HG02610 (cell line): ENCODE data around the gene CIDEA.
A peak's percentile ranks its signal among the peaks of the same experiment; 100 is the strongest.

Experiments
- ATAC-seq: cut with Tn5 transposase; IDR thresholded peaks from one replicate; pipeline ENCODE4 v1.9.1; 2021; ENCODE audit warnings: mild to moderate bottlenecking, moderate library complexity; ENCODE audit not compliant: unreplicated experiment

The CIDEA gene

DNA sequence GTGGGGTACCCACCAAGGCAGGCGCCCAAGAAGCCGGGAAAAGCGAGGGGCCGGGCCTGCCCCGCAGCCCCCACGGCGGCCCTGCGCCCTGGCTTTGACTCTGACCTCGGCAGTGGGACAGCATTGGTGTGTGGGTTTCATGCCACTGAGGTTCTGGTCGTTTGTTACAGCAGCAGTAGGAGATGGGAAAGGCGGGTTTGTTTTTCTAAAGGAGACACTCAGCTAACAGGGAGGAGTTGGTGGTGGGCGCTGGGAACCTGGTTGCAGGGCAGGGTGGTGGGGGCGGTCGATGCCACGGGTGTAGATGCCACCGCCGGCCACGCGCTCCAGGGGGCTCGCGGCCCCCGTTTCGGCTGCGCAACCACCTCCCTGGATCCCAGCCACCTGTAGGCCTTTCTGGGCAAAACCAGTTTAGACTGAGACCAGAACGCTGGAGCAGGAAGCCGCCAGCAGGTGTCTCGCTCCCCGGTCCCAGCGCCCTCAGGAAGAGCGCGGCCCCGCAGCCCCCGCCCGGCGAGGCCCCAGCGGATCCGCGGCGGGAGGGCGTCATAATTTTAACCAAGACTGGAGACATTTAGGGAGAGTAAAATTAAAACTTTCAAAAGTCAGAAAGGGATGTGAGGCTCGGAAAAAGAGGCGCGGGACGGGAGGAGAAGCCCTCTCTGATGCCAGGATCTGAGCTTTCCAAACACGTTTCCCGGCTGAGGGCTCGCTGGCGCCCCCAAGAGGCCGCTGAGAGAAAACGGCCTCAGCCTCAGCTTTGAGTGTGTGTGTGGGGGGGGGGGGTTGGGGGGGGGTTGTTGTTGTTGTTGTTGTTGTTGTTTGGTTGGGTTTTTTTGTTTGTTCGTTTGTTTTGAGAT lies 17.4 kb downstream of the CIDEA start:
- ATAC-seq, result peak; percentile 80

GRCh38 chr18:12274793-12275192 lies 20.6 kb downstream of the CIDEA start:
- no peak for ATAC-seq

DNA sequence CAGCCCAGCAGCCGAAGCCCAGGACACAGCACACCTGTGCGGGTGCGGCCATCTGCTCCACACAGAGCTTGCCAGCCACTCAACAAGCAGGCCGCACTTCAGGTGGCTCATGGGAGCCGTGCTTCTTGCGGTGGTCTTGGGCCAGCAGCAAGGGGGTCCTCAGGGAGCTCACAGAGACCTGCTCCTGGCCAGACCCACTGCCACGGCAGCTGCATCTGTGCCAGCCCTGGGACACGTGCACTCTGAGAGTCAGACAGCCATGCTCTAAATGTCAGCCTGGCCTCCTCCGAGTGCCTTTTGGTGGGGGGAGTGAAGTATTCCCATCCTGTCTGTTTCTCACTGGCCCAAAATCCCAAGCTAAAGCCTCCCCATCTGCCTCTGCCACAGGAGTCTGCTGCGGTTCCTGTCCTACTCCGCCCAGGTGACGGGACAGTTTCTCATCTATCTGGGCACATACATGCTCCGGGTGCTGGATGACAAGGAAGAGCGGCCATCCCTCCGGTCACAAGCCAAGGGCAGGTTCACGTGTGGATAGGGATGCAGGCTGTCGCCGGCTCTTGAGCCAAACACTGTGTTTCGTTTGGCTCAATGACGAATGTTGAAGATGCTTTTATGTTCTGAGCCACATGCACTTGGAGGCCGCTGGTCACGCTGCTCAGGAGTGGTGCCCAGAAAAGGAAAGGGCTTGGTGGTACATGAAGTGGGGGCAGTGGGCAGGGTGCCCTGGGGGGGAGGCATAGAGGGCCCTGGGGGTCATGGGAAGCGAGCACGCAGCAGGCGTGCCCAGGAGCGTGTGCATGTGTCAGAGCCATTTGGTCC lies 22.8 kb downstream of the CIDEA start:
- ATAC-seq, result no peak

- no peak for ATAC-seq
Observed at GRCh38 chr18:12278215-12278671, 24.1 kb downstream of the CIDEA start.

- ATAC-seq, result no peak
Observed at GRCh38 chr18:12278741-12279682, 24.9 kb downstream of the CIDEA start.

DNA sequence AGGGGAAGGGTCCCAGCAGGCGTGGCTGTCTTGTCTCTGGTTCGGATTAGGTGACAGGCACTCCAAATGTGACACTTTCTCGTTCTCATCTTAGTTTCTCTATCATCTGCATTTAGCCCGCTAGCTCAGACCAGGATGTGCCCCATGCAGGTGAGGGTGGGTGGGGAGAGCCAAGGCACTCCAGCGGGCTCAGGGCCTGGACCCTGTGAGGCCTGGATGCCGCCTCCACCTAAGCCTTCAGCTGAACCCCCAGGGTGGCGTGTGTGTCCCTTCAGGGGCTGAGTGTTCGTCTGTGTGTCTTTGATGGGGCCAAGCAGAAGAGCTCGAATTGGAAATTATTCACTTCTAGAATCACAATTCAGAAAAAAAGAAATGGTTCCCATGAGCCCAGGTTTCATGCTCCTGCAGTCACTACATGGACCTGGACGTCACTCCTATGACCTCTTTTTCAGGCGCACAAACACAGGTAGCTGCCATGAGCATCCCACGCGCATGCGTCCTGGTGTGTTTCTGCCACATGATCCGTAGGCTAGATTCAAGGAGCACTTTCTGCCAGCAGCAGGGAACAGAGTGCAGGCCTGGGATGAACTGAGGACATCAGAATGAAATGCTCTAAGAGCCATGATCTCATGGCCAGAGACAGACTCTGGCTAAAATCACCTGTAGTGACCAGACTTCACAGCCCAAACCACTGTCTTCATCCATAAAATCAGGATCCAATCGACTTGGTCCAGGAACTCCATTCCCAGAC lies 25.8 kb downstream of the CIDEA start:
- no peak for ATAC-seq

DNA sequence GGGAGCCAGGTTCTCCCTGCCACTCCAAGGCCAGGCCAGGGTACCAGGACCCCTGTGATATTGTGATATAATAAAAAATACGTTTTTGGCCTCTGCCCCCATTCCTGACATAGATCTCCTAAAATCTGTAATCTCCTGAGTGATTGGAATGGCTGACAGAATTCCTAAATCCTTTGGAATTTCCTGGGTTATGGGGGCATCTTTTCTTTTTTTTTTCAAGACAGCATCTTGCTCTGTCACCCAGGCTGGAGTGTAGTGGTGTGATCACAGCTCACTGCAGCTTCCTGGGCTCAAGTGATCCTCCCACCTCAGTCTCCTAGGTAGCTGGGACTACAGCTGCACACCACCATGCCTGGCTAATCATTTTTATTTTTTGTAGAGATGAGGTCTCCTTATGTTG lies 27.7 kb downstream of the CIDEA start:
- ATAC-seq, result no peak

GRCh38 chr18:12282442-12283039 lies 28.4 kb downstream of the CIDEA start:
- ATAC-seq, result no peak

DNA sequence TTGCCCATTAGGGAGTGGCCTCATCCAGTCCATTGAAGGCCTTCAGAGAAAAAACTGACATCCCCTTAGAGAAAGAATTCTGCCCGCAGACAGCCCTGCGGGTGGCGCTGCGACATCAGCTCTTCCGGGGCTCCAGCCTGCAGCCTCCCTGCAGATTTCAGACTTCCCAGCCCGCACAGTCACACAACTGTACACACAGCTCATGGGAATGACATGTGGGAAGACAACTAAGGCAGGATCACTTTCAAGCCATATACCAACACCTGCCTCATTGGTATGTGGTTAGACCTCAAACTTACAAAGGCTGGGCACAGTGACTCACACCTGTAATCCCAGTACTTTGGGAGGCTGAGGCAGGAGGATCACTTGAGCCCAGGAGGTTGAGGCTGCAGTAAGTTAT lies 29.1 kb downstream of the CIDEA start:
- ATAC-seq, result no peak

DNA sequence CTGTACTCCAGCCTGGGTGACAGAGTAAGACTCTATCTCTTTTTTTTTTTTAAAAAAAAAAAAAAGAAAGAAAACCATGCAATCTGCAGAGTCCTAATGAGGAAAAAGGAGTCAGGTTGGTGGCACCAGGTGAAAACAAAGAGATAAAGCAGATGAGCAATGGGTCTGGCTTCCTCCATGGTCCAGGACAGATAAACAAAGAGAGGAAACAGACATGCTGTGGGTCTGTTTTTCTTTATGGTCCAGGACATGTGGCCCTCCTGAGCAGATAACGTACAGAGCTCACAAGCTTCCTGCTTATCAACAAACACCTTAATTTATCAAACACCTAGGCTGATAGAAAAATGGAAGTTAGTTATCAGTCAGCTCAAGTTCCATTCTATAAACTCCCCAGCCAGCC lies 29.5 kb downstream of the CIDEA start:
- no peak for ATAC-seq

GRCh38 chr18:12287131-12287681 lies 33.0 kb downstream of the CIDEA start:
- no peak for ATAC-seq

DNA sequence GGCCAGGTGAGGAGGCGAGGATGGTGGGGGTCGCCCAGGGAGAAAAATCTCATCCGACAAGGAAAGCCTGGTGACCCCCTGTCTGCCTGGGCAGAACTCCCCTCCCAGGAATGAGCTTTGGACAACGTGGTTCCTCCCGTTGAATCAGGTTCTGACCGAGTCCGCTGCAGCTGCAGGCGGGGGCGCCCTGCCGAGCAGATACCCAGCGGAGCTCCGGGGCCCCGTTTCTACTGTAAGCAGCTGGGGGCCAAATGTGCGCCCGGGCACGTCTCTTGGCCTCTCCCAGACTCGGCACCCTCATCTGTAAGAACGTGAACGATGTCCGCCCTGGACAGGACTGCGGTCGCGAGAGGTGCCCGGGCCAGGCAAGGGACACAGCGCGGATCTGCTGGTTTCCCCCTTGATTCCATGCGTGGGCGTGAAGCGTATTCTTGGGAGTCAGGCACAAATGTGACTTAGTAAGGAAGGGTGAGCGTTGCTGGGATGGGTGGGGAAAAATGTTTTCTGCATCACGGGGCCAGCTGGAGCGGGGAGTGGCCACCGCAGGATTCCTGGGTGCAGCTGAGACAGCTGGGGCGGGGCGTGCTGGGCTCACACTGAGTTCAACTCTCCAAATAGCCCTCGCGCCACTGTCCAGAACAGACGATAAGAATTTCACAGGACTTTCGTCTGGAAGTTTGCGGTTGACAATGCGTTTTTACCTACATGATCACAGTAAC lies 33.7 kb downstream of the CIDEA start:
- no peak for ATAC-seq

DNA sequence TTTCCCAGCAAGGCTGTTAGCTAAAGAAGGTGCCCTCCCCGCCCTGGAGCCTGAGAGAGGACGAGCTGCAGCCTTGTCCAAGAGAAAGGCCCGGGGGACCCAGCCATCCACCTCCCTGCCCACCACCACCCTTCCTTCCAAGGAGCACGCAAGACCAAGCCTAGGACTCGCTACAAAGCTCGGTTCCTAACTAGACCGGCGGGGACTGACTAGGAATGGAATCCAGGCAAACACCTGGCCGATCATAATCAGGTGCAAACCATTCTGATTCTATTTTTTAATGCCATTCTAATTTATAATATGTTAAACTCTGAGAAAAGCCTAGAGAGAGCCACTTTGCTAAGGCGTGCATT lies 34.2 kb downstream of the CIDEA start:
- ATAC-seq, result no peak

- no peak for ATAC-seq
Observed at GRCh38 chr18:12290086-12290485, 35.9 kb downstream of the CIDEA start.

DNA sequence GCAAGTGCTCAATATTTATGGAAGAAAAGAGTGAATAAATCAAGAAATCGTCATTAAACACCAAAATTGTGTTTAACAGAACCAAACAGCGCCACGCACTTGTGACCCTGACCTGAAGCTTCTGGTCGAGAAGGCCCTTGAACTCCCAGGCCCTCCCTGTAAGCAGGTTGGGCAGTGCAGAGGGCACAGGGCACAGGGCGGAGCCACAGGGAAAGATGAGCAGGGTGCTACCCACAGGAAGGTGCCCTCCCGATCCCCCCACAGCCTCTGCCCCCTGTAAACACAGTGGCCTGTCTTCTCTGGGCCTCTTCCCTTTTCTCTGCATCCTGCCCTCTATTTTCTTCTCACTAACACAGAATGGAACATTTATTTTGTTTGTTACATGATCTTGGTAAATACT lies 37.0 kb downstream of the CIDEA start:
- no peak for ATAC-seq

DNA sequence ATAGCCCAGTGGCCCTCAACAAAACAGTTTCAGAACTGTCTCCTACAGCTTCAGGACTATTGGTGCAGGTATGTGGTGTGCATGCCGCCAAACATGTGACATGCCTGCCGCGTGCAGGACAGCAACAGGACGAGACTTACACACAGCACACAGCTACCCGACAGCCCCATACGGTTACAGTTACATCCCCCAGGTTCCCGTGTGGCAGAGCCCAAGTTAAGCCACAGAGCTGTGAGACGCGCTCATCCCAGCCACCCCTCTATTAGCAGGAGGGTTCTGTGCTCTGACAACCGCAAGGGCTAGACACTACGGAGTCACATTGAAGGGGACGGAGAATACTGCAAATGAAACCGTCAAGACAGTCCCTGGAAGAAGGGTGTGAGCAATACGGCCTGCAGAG lies 37.5 kb downstream of the CIDEA start:
- no peak for ATAC-seq

GRCh38 chr18:12293831-12294230 lies 39.7 kb downstream of the CIDEA start:
- ATAC-seq, result no peak

GRCh38 chr18:12295389-12296086 lies 41.4 kb downstream of the CIDEA start:
- ATAC-seq, result no peak

DNA sequence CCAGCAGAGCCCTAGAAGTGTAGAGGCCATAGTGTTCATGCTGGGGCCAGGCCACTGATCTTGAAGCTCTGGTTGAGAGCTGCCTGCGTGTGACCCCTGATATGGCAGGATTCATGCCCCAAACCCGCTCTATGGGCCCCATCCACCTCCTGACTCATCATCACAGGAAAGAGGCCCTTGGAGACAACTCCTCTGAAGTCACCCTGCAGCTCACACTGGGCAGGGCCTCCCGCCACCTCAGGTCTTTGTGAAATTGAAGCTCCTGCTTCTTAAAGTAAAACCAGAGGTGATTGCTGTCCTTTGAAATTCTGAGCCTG lies 41.9 kb downstream of the CIDEA start:
- no peak for ATAC-seq
